Measurements from ENCODE around the gene SMPX.

SMPX gene

GRCh38 chrX:21657318-21658151 is 100.4 kb downstream of the SMPX start:
- no peak for DNase-seq (ENCODE audit: low spot score)

- DNase-seq (ENCODE audit: low spot score), result no peak
Measured at GRCh38 chrX:21656587-21657317, 101.2 kb downstream of the SMPX start.
